HG03064 (cell line): ENCODE data around the gene FERMT3.

Experiments
- ATAC-seq: cut with Tn5 transposase; IDR thresholded peaks from one replicate; pipeline ENCODE4 v1.9.1; 2021; ENCODE audit warnings: low read depth; ENCODE audit not compliant: unreplicated experiment

Gene FERMT3

GRCh38 chr11:64218628-64219353, 12.3 kb downstream of the FERMT3 start:
- no peak for ATAC-seq

- no peak for ATAC-seq
These were observed 12.8 kb downstream of the FERMT3 start for GRCh38 chr11:64219354-64219684.

- ATAC-seq, result no peak
These were observed 13.2 kb downstream of the FERMT3 start for GRCh38 chr11:64219755-64220154.

- no peak for ATAC-seq
These were observed 13.8 kb downstream of the FERMT3 start for GRCh38 chr11:64220271-64220670.

- no peak for ATAC-seq
These were observed 14.3 kb downstream of the FERMT3 start for GRCh38 chr11:64220798-64221197.

GRCh38 chr11:64222651-64223000, 16.1 kb downstream of the FERMT3 start:
- ATAC-seq, result no peak

GRCh38 chr11:64223001-64223651, 16.6 kb downstream of the FERMT3 start:
- no peak for ATAC-seq

GRCh38 chr11:64224151-64224890, 17.8 kb downstream of the FERMT3 start:
- ATAC-seq, result no peak

GRCh38 chr11:64224891-64225607, 18.5 kb downstream of the FERMT3 start:
- no peak for ATAC-seq

- no peak for ATAC-seq
These were observed 19.3 kb downstream of the FERMT3 start, which contains the start of the genes NUDT22 and TRPT1 for GRCh38 chr11:64225608-64226506. Gene NUDT22, plus strand, starts transcription at chr11:64226274. Its CDS starts 379 bp downstream, at chr11:64226653. Gene TRPT1, minus strand, starts transcription at chr11:64226186. Its CDS starts 326 bp downstream, at chr11:64225860.

GRCh38 chr11:64226507-64227051, 20.1 kb downstream of the FERMT3 start:
- no peak for ATAC-seq

- ATAC-seq, result no peak
These were observed 21.0 kb downstream of the FERMT3 start for GRCh38 chr11:64227405-64227956.

- ATAC-seq, result no peak
These were observed 22.7 kb downstream of the FERMT3 start for GRCh38 chr11:64229090-64229743.

- ATAC-seq, result no peak
These were observed 23.2 kb downstream of the FERMT3 start for GRCh38 chr11:64229744-64230170.

GRCh38 chr11:64230171-64230984, 23.9 kb downstream of the FERMT3 start, which contains the start of gene DNAJC4:
Gene DNAJC4, plus strand, starts transcription at chr11:64230548. Its CDS starts 307 bp downstream, at chr11:64230855.
- ATAC-seq, result no peak

- no peak for ATAC-seq
These were observed 24.5 kb downstream of the FERMT3 start for GRCh38 chr11:64230985-64231365.

- no peak for ATAC-seq
These were observed 25.0 kb downstream of the FERMT3 start for GRCh38 chr11:64231546-64231945.
